ENCODE data around the gene KCNH5. TPM values are rescaled to one million over a fixed set of nuclear protein-coding genes. Genes with fewer than 3 reads are reported as not detected.

Gene KCNH5
- total and polyA plus RNA-seq, 2 of the 13 experiments (the other 11 are each of a cell fraction or from before 2014, with no cell fraction given): not detected

GRCh38 chr14:62896932-62897456, 148.3 kb downstream of the KCNH5 start:
- in situ Hi-C loops (cut with HindIII; ENCODE audit: extremely low pct_ligation_motif_present, low pct_unique_long_range_greater_than_20kb): no loop called here
- no peak overlapping the region for H3K4me3 ChIP-seq (replicated peaks in 1 of 3; ENCODE audit: insufficient read depth in 1 of 3, low read depth in 2 of 3, low read length in 3 of 3)
- H3K4me1 ChIP-seq (ENCODE audit: insufficient read depth, low read length): no peaks in the 10 kb centered on the region
- intact Hi-C loops (cut with micrococcal nuclease; ENCODE audit: unreplicated experiment): no loop called here
- FAIRE-seq (no peak), ATAC-seq (no peak), DNase-seq (ENCODE audit: low spot score) (no peak)
- H3K9ac ChIP-seq (ENCODE audit: insufficient read depth, low read depth, low read length): no peak overlapping the region
- no peaks in the 10 kb centered on the region for H4K20me1 ChIP-seq (ENCODE audit: insufficient read depth, low read length)
- H3K36me3 ChIP-seq (replicated peaks in 1 of 2; ENCODE audit: control insufficient read depth in 1 of 2, insufficient read depth in 2 of 2, low read length in 2 of 2): no peaks in the 10 kb centered on the region
- no peak overlapping the region for H3K27ac ChIP-seq (ENCODE audit: extremely low read length, insufficient read depth, low read length)
- H3K9me3 ChIP-seq (ENCODE audit: low read length): no peaks in the 10 kb centered on the region; the same call in 1 of the 2 replicates
- BruUV-seq (replicated peaks): no TSS peak
- H3K79me2 ChIP-seq (ENCODE audit: insufficient read depth, low read length): no peaks in the 10 kb centered on the region
- no peak overlapping the region for H3K4me2 ChIP-seq (ENCODE audit: low read depth, low read length)
- POLR2A ChIA-PET: no interaction called here
- 14% methylated on average over 1 of the region's 1 CpG for WGBS (ENCODE audit: low lambda C conversion rate)
- H3K27me3 ChIP-seq (ENCODE audit: control insufficient read depth in 1 of 2, insufficient read depth in 2 of 2, low read length in 2 of 2): no peaks in the 10 kb centered on the region
- CTCF ChIA-PET (ENCODE audit: low intra/inter-chr PET ratio, low total read pairs): no interaction called here
- no peak overlapping the region for H2AFZ ChIP-seq (ENCODE audit: low read length)
- TF ChIP-seq PCBP1 (IDR thresholded peaks at IDR 0.05; ENCODE audit: borderline replicate concordance, low read depth, low read length) (no peak), ZHX2 (IDR thresholded peaks at IDR 0.05; ENCODE audit: low read depth) (no peak), ZHX2 (CRISPR knock-in tag; IDR thresholded peaks at IDR 0.05; ENCODE audit: borderline replicate concordance) (no peak), CCAR2 (optimal IDR thresholded peaks at IDR 0.05; ENCODE audit: low read depth, low read length) (no peak), ZNF318 (CRISPR knock-in tag; IDR thresholded peaks at IDR 0.05) (no peak), HBP1 (CRISPR knock-in tag; IDR thresholded peaks at IDR 0.05; ENCODE audit: low read depth) (no peak), SMAD9 (CRISPR knock-in tag; IDR thresholded peaks at IDR 0.05) (no peak), KLF11 (CRISPR knock-in tag; IDR thresholded peaks at IDR 0.05) (no peak)
